Psoas muscle (tissue), 8 donors: ENCODE results near the gene PTPRG. TPM values are rescaled to one million over a fixed set of nuclear protein-coding genes. Genes with fewer than 3 reads are reported as not detected.

Experiments used
- ATAC-seq, 4 donors: fragments of 200-7000 bp; cut with Tn5 transposase; one replicate each; pipeline ENCODE4 v1.9.1; 2020; ENCODE audit warnings: moderate library complexity in 3 of 4, mild to moderate bottlenecking in 2 of 4
- DNase-seq, 2 donors: peaks; one replicate each; pipeline ENCODE4 v3.0.0-alpha.2; 2020
- H3K27ac ChIP-seq: fragments of 200-600 bp; one replicate; pipeline ENCODE4 v1.8.0; 2022
- H3K27me3 ChIP-seq, 3 donors: fragments of 200-600 bp in 1 of 3; one replicate each; pipeline versions ENCODE4 v1.6.1 to v1.8.0; 2013 to 2022; ENCODE audit warnings: low read length in 2 of 3, mild to moderate bottlenecking in 2 of 3, moderate library complexity in 1 of 3; ENCODE audit not compliant: insufficient read depth in 3 of 3
- H3K36me3 ChIP-seq, 2 donors: fragments of 200-600 bp in 1 of 2; one replicate each; pipeline versions ENCODE4 v1.6.1 to v1.8.0; 2013 to 2022; ENCODE audit warnings: low read depth in 1 of 2, mild to moderate bottlenecking in 1 of 2, moderate library complexity in 1 of 2; ENCODE audit not compliant: insufficient read depth in 1 of 2
- H3K4me1 ChIP-seq: fragments of 200-600 bp; one replicate; pipeline ENCODE4 v1.8.0; 2022
- H3K4me3 ChIP-seq: fragments of 200-600 bp; one replicate; pipeline ENCODE4 v1.8.0; 2022; ENCODE audit warnings: mild to moderate bottlenecking
- H3K9me3 ChIP-seq: fragments of 200-600 bp; one replicate; pipeline ENCODE4 v1.8.0; 2022
- CTCF ChIP-seq: fragments of 200-600 bp; IDR thresholded peaks from one replicate; pipeline ENCODE4 v1.8.0; 2022; ENCODE audit warnings: antibody characterized with exemption
- WGBS, 3 donors: extraction: QIAGEN DNeasy Blood & Tissue Kit; methylation state at CpG; one replicate each; pipeline versions ENCODE4 v1.1.6 to v1.1.7; 2013; 5-methylcytosine and 5-hydroxymethylcytosine counted together
- intact Hi-C, 2 donors: fragments of 100-400 bp; cut with DNase I; formaldehyde crosslinking; loops; one replicate each; pipeline versions ENCODE4 v1.11.0 to v1.14.2; 2022
- polyA plus RNA-seq, 3 donors: library from polyadenylated mRNA; stranded (reverse); fragments of 200-250 nt; gene quantifications; one replicate each; pipeline ENCODE4 v1.2.3, GENCODE V29; 2013
- total RNA-seq, 4 donors: library from RNA; stranded (reverse); fragmentation: NEBNext Ultra II Directional in 2 of 4; extraction: Animal tissue kit (Norgen Biotek cat#: 25700) in 2 of 4; gene quantifications; one replicate each; pipeline versions ENCODE4 v1.2.1 to v1.2.4, GENCODE V29; 2021 to 2023
- donor health status: healthy with polysubstance abuse.
- donor health status: DM: no; HTN: no; CAD: no; lungs with moderate emphysema.
- donor health status: Bipolar disorder and iron deficiency.
- donor health status: healthy.
- donor health status: DM: yes; HTN: yes; CAD: no.
- donor health status: DM: no; HTN: no; CAD: no.
- donor health status: DM: no; HTN: no; CAD: no.
- donor health status: DM: yes; HTN: yes; CAD: no.

PTPRG gene
- total and polyA plus RNA-seq, 7 donors, result 4.5 to 29.5 (median 12.6) TPM

- peaks cover 30% of the 10 kb centered on the region for H3K4me1 ChIP-seq
- 2 to 13% (median 5%) methylated on average over 4 of the region's 4 CpGs for WGBS, 3 donors
- intact Hi-C loops, result no loop called here
- H3K36me3 ChIP-seq, result no peaks in the 10 kb centered on the region
- no peaks in the 10 kb centered on the region for H3K27me3 ChIP-seq
- H3K27ac ChIP-seq, result peak overlapping the region; percentile 73
- TF ChIP-seq CTCF, result no peak
- no peak overlapping the region for H3K4me3 ChIP-seq
- no peaks in the 10 kb centered on the region for H3K9me3 ChIP-seq
- ATAC-seq, result peak; percentile 72 to 87 (median 84)
- DNase-seq, result peak; percentile 21 to 62
Observed at GRCh38 chr3:61903931-61904657, 342.7 kb downstream of the PTPRG start.

GRCh38 chr3:61907210-61907795, 345.9 kb downstream of the PTPRG start:
- DNase-seq (no peak), ATAC-seq (no peak)
- 88 to 96% (median 90%) methylated on average over 7 of the region's 7 CpGs for WGBS, 3 donors
- H3K27me3 ChIP-seq, result no peaks in the 10 kb centered on the region
- H3K4me1 ChIP-seq, result peaks cover 30% of the 10 kb centered on the region
- H3K4me3 ChIP-seq, result no peak overlapping the region
- TF ChIP-seq CTCF, result no peak
- no peak overlapping the region for H3K27ac ChIP-seq
- H3K36me3 ChIP-seq, result no peaks in the 10 kb centered on the region
- intact Hi-C loops, result no loop called here
- no peaks in the 10 kb centered on the region for H3K9me3 ChIP-seq

GRCh38 chr3:61908382-61908781, 347.0 kb downstream of the PTPRG start:
- Histone ChIP-seq H3K4me3 (no peak overlapping the region), H3K27me3 (no peaks in the 10 kb centered on the region), H3K27ac (no peak overlapping the region), H3K36me3 (no peaks in the 10 kb centered on the region), H3K4me1 (peaks cover 26% of the 10 kb centered on the region), H3K9me3 (no peaks in the 10 kb centered on the region)
- DNase-seq (no peak), ATAC-seq (no peak)
- 73 to 86% (median 77%) methylated on average over 1 of the region's 1 CpG for WGBS, 3 donors
- intact Hi-C loops, result no loop called here
- no peak for TF ChIP-seq CTCF

GRCh38 chr3:61910732-61911131, 349.4 kb downstream of the PTPRG start:
- Histone ChIP-seq H3K27ac (no peak overlapping the region), H3K27me3 (no peaks in the 10 kb centered on the region), H3K36me3 (no peaks in the 10 kb centered on the region), H3K4me1 (peaks cover 12% of the 10 kb centered on the region), H3K9me3 (no peaks in the 10 kb centered on the region), H3K4me3 (no peak overlapping the region)
- ATAC-seq (no peak), DNase-seq (no peak)
- WGBS, 3 donors, result 86 to 89% (median 88%) methylated on average over 3 of the region's 3 CpGs
- no peak for TF ChIP-seq CTCF
- intact Hi-C loops, result no loop called here
